Measurements from ENCODE around the gene ABCC9.
"Not testable (repeated sequence)": the region's sequence is repeated elsewhere in the genome, so short reads cannot be mapped to it uniquely, and the experiment has no call there.

Gene ABCC9

DNA sequence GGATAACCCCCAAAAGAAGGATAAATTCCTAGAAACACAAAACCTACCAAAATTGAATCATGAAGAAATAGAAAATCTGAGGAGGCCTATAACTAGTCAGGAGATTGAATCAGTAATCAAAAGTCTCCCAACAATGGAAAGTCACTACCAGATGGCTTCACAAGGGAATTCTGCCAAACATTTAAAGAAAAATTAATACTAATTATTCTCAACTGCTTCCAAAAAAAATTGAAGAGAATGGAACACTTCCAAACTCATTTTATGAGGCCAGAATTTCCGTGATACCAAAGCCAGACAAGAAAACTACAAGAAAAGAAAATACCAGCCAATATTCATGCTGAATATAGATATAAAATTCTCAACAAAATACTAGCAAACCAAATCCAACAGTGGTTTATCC is 7.8 kb upstream of the ABCC9 start:
- H3K4me3 Mint-ChIP-seq = no peak overlapping the region
- H3K9me3 Mint-ChIP-seq (ENCODE audit: low read depth) = peaks cover 37% of the 10 kb centered on the region
- H3K4me1 Mint-ChIP-seq (ENCODE audit: low read depth) = no peaks in the 10 kb centered on the region
- H3K27me3 Mint-ChIP-seq = peaks cover 11% of the 10 kb centered on the region
- H3K36me3 Mint-ChIP-seq = peaks cover 4% of the 10 kb centered on the region
- H3K27ac Mint-ChIP-seq = no peak overlapping the region

DNA sequence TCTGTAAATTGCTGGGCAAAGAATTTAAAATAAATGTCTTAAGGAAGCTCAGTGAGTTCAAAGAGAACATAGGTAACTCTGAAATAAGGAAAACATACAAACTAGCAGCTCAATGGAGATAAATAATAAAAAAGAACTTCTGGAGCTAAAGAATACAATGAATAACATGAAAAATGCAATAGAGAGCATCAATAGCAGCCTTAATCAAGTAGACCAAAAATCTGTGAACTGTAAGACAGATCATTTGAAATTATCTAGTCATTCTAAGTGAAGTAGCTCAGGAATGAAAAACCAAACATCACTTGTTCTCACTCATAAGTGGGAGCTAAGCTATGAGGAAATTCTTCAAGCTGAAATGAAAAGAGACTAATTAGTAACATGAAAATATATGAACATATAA is 5.8 kb upstream of the ABCC9 start:
- Mint-ChIP-seq H3K4me1 (ENCODE audit: low read depth) (no peaks in the 10 kb centered on the region), H3K36me3 (peaks cover 4% of the 10 kb centered on the region), H3K9me3 (ENCODE audit: low read depth) (peaks cover 37% of the 10 kb centered on the region), H3K4me3 (no peak overlapping the region), H3K27ac (no peak overlapping the region), H3K27me3 (peaks cover 16% of the 10 kb centered on the region)

DNA sequence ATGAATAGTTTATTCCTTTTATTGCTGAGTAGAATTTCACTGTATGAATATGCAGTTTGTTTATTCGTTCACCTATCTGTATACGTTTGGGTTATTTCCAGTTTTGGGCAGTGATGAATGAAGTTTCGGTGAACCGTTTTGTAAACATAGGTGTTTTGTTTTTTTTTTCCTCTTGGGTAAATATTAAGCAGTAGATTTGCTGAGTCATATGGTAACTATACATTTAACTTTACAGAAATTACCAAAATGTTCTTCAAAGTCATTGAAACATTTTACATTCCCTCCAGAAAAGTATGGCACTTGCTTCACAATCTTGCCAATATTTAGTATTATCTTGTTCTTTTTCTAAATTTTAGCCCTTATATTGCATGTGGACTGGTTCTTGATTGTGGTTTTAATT is 3.8 kb upstream of the ABCC9 start:
- no peak overlapping the region for H3K27ac Mint-ChIP-seq
- H3K9me3 Mint-ChIP-seq (ENCODE audit: low read depth) = peaks cover 32% of the 10 kb centered on the region
- H3K4me3 Mint-ChIP-seq = no peak overlapping the region
- peaks cover 18% of the 10 kb centered on the region for H3K4me1 Mint-ChIP-seq (ENCODE audit: low read depth)
- H3K36me3 Mint-ChIP-seq = peaks cover 4% of the 10 kb centered on the region
- H3K27me3 Mint-ChIP-seq = peaks cover 28% of the 10 kb centered on the region

DNA sequence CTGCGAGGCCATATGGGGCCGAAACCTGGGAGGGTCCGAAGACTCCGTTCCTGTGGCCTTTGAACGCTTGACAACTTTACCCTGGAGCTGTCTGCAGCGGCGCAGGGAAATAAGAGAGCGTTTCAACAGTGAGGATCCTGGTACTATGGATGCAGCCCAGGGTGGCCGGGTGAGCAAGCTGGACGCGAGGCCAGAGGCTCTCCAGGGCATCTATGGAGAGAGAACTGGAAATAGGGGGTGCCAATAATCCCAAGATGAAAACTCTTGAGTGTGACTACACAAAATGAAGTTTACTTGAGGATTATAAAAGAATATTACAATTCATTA is 1.1 kb upstream of the ABCC9 start:
- H3K27ac Mint-ChIP-seq = no peak overlapping the region
- H3K4me3 Mint-ChIP-seq = no peak overlapping the region
- H3K4me1 Mint-ChIP-seq (ENCODE audit: low read depth) = peaks cover 19% of the 10 kb centered on the region
- peaks cover 4% of the 10 kb centered on the region for H3K36me3 Mint-ChIP-seq
- peaks cover 14% of the 10 kb centered on the region for H3K9me3 Mint-ChIP-seq (ENCODE audit: low read depth)
- peaks cover 44% of the 10 kb centered on the region for H3K27me3 Mint-ChIP-seq

DNA sequence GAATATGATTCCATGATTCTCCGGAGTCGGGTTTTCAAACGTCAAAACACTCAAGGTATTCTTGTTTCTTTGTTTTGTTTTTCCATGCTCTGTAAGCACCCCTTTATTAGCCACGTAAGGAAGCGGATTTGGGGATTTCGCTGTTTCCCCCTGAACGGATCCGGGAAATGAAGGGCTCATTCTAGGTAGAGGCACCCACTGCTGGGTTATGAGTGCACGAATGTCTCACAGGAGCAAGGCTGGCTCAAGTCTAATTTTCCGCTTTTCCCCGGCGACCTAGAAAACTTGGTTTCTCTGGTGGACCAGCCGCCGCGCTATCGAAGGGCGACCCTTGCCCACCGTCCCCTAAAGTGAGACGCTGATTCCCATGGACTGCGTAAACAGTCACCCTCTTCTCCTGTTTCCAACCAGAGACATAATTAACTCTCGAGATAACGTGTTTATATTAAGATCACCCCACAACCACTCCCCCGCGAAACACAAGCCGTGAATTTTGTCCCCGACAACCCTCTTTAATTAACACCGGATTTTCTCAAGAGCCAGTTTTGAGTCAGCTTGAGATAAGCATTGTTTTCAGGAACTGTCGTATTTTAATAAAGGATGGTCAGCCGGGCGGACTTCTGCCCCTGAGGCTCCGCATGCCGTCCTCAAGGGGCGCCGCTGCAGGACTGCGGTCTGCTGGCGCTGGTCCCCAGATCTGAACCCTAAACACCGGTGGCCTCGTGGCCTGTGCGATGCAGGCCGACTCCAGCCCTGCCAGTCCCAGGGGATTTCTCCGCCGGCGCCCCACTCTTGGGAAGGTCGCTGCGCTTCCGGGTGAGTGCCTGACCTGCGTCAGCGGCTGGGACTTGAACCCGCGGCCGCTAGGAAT is 515 bp upstream of the ABCC9 start:
- Mint-ChIP-seq H3K36me3 (peaks cover 4% of the 10 kb centered on the region), H3K27me3 (peaks cover 48% of the 10 kb centered on the region), H3K4me3 (peak overlapping the region; percentile 70), H3K9me3 (ENCODE audit: low read depth) (peaks cover 9% of the 10 kb centered on the region), H3K4me1 (ENCODE audit: low read depth) (peaks cover 19% of the 10 kb centered on the region), H3K27ac (no peak overlapping the region)

DNA sequence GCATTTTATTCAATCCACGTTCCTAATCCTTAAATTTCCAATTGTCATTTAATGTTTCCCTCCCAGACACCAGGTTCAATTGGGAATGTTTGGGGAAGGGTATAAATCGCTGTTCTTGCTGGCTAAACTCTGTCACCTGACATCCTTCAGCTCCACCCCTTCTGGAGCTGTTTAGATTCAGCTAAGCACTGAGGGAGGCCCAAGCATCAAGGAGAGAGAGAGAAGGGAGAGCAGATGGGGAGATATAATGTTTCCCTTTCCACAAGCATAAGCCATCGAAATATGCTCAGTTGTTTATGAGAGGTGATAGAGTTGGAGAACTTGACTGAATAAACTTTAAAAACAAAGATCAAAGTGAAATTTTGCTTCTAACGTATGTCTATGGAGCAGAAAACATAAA is 1.8 kb downstream of the ABCC9 start:
- Mint-ChIP-seq H3K36me3 (no peaks in the 10 kb centered on the region), H3K4me1 (ENCODE audit: low read depth) (peaks cover 19% of the 10 kb centered on the region), H3K27me3 (peaks cover 47% of the 10 kb centered on the region), H3K27ac (no peak overlapping the region), H3K4me3 (no peak overlapping the region), H3K9me3 (ENCODE audit: low read depth) (no peaks in the 10 kb centered on the region)

DNA sequence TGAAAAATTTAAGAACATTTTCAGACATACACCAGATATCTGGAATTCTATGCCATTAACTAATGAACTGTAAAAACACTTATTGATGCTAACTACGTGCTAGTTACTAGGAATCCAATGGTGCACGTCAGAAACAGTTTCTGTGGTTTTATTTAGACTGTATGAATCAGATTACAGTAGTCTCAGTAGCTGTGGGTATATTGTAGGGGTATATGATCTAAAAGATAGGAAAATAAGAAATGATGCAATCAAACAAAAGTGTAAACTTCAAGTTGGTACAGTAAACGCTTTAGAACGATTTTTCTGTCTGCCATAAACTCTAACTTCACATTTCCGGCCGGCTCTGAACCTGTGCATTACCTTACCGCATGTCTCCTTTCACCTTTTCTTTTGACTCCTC is 2.3 kb downstream of the ABCC9 start:
- Mint-ChIP-seq H3K27me3 (peaks cover 49% of the 10 kb centered on the region), H3K36me3 (no peaks in the 10 kb centered on the region), H3K4me3 (no peak overlapping the region), H3K4me1 (ENCODE audit: low read depth) (peaks cover 19% of the 10 kb centered on the region), H3K9me3 (ENCODE audit: low read depth) (no peaks in the 10 kb centered on the region), H3K27ac (no peak overlapping the region)

DNA sequence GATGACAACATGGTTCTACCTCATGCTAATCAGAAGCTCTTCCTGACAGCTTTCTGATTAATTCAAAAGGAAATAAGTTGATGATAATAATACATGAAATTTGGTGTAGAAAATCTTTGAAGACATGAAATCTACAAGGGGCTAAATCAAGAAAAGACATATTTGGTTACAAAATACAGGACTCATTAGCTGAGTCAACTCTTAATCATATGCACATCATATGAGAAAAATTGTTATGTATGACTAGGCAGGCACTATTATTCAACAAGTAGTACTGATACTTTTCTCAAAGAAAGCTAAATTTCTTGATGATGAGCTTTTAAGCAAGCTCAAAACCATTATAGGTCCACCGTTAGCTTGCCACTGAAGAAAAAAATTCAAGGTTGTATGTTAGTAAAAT is 7.1 kb downstream of the ABCC9 start:
- peaks cover 8% of the 10 kb centered on the region for H3K9me3 Mint-ChIP-seq (ENCODE audit: low read depth)
- no peaks in the 10 kb centered on the region for H3K36me3 Mint-ChIP-seq
- H3K27me3 Mint-ChIP-seq = peaks cover 27% of the 10 kb centered on the region
- no peak overlapping the region for H3K4me3 Mint-ChIP-seq
- H3K27ac Mint-ChIP-seq = no peak overlapping the region
- no peaks in the 10 kb centered on the region for H3K4me1 Mint-ChIP-seq (ENCODE audit: low read depth)

DNA sequence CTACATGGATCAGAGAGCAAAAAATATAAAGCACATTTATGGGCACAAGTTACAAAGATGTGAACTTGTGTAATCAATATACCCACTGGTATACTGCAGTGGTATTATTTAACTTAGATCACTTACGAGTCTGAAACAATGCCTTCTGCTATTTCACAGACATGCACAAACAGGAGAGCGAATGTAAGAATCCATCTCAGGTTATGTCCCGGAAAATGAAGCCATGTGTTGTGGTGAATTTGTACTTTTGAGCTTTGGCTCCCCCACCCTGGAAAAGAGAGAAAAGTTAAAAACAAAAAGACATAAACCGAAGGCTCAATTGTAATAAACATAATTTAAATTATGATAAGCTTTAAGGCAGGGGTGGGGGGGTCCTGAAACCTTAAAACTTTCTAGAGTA is 7.6 kb downstream of the ABCC9 start:
- no peaks in the 10 kb centered on the region for H3K36me3 Mint-ChIP-seq
- H3K27me3 Mint-ChIP-seq = peaks cover 22% of the 10 kb centered on the region
- H3K4me1 Mint-ChIP-seq (ENCODE audit: low read depth) = no peaks in the 10 kb centered on the region
- H3K4me3 Mint-ChIP-seq = no peak overlapping the region
- peaks cover 8% of the 10 kb centered on the region for H3K9me3 Mint-ChIP-seq (ENCODE audit: low read depth)
- no peak overlapping the region for H3K27ac Mint-ChIP-seq

DNA sequence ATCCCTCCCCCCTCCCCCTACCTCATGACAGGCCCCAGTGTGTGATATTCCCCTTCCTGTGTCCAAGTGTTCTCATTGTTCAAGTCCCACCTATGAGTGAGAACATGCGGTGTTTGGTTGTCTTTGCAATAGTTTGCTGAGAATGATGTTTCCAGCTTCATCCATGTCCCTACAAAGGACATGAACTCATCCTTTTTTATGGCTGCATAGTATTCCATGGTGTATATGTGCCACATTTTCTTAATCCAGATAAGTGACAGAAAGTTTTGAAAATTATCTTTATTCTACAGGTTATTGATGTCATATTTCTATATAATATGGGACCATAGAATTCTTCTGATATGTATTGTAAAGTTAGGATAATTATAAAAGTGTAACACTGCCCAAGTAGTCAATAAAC is 11.3 kb downstream of the ABCC9 start:
- not testable (repeated sequence) for H3K4me3 Mint-ChIP-seq, H3K36me3 Mint-ChIP-seq
- H3K27me3 Mint-ChIP-seq = peaks cover 11% of the 10 kb centered on the region

DNA sequence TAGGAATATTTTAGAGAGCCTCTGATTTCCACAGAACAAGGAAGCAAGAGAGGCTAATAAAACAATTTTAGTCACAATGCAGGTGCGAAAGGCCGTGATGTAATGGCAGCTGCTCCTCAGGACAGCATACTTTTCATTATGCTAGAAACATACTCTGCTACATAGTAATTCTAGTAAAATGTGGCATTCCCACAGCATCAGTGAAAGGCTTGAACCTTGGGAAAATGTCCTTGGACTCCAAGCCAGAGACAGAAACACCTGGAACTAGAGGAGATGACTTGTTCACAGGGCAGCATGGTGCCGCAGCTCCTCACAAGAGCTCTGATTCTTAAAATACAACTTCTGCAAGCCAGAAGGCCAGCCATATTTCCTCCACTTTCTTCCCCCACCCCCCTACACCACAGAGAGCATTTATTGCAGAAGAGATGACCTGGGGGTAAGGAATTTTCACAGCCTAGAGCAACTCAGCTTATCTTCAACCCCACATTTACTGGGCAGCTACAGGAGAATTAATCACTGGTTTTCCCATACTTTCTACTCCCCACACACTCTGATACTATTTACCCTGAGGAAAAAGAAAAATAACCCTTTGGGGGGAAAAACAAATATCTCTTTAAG is 15.8 kb downstream of the ABCC9 start:
- peaks cover 6% of the 10 kb centered on the region for H3K9me3 Mint-ChIP-seq (ENCODE audit: low read depth)
- H3K27me3 Mint-ChIP-seq = peaks cover 11% of the 10 kb centered on the region
- H3K4me1 Mint-ChIP-seq (ENCODE audit: low read depth) = no peaks in the 10 kb centered on the region
- no peaks in the 10 kb centered on the region for H3K36me3 Mint-ChIP-seq
- H3K27ac Mint-ChIP-seq = no peak overlapping the region
- no peak overlapping the region for H3K4me3 Mint-ChIP-seq

More for the DNA sequence above, 11.3 kb downstream of the ABCC9 start:
- H3K27ac Mint-ChIP-seq; H3K4me1 Mint-ChIP-seq (ENCODE audit: low read depth); H3K9me3 Mint-ChIP-seq (ENCODE audit: low read depth): not testable (repeated sequence)

DNA sequence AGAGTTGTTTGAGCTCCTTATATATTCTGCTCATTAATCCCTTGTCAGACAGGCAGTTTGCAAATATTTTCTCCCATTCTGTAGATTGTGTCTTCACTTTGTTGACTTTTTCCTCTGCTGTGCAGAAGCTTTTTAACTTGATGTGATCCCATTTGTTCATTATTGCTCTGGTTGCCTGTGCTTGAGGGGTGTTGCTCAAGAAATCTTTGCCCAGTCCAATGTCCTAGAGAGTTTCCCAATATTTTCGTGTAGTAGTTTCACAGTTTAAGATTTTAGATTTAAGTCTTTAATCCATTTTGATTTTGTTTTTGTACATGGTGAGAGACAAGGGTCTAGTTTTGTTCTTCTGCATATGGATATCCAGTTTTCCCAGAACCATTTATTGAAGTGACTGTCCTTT is 19.8 kb downstream of the ABCC9 start:
- Mint-ChIP-seq H3K4me3 (no peak overlapping the region), H3K36me3 (no peaks in the 10 kb centered on the region), H3K9me3 (ENCODE audit: low read depth) (no peaks in the 10 kb centered on the region), H3K27me3 (peaks cover 10% of the 10 kb centered on the region), H3K27ac (no peak overlapping the region), H3K4me1 (ENCODE audit: low read depth) (no peaks in the 10 kb centered on the region)

DNA sequence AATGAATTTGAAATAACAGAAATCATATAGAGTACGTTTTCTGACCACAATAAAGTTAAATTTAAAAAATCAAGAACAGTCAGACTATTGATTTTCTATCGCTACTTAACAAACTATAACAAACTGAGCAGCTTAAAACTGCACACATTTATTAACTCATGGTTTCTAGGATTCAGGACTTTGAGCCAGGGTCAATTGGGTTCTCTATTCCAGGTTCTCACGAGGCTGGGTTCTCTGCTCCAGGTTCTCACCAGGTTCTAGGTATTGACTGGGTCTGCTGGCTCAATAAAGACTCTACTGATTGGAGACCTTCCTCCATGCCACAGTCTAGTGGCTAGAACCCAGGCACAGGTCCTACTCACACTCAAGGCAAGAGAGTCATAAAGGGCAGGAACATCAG is 22.8 kb downstream of the ABCC9 start:
- Mint-ChIP-seq H3K36me3 (no peaks in the 10 kb centered on the region), H3K27ac (no peak overlapping the region), H3K4me1 (ENCODE audit: low read depth) (no peaks in the 10 kb centered on the region), H3K4me3 (no peak overlapping the region), H3K9me3 (ENCODE audit: low read depth) (no peaks in the 10 kb centered on the region), H3K27me3 (peaks cover 9% of the 10 kb centered on the region)

DNA sequence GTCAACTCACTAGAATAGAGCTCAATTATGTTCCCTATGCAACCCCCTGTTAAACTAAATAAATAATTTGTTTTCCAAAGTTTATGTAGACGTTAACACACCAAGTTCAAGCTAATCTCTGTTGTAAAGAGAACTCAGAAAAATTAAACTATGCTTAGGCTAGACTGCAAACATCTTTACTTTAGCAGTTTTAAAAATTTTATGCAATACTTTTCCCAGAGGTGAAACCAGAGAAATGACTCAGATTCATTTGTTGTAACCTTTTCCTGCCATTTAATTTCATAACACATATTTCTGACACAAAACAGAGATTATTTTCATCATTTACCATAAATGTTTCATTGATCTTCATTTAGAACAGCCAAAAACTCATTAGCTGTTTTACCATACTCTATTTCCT is 27.4 kb downstream of the ABCC9 start:
- Mint-ChIP-seq H3K9me3 (ENCODE audit: low read depth) (peaks cover under 1% of the 10 kb centered on the region), H3K36me3 (no peaks in the 10 kb centered on the region), H3K27me3 (peaks cover 8% of the 10 kb centered on the region), H3K4me3 (no peak overlapping the region), H3K4me1 (ENCODE audit: low read depth) (no peaks in the 10 kb centered on the region), H3K27ac (no peak overlapping the region)

DNA sequence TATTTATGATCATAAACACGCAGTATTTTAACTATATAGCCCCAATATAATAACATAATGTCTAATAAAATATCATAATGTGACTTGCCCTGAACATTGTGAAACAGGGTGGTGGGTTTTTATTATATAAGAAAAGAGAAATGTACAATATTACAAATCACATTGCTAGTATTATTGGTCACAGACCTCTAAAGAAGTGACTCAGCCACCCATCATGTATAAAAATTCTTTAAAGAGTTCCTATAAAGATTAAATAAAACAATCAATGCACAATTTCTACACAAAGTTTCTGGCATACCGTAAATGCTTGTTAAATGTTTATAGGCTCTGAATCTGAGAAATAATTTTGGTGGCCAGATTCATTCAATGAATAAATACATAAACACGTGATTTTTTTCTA is 28.9 kb downstream of the ABCC9 start:
- H3K27ac Mint-ChIP-seq = no peak overlapping the region
- no peaks in the 10 kb centered on the region for H3K36me3 Mint-ChIP-seq
- H3K4me1 Mint-ChIP-seq (ENCODE audit: low read depth) = no peaks in the 10 kb centered on the region
- peaks cover 3% of the 10 kb centered on the region for H3K9me3 Mint-ChIP-seq (ENCODE audit: low read depth)
- H3K4me3 Mint-ChIP-seq = no peak overlapping the region
- peaks cover 4% of the 10 kb centered on the region for H3K27me3 Mint-ChIP-seq

DNA sequence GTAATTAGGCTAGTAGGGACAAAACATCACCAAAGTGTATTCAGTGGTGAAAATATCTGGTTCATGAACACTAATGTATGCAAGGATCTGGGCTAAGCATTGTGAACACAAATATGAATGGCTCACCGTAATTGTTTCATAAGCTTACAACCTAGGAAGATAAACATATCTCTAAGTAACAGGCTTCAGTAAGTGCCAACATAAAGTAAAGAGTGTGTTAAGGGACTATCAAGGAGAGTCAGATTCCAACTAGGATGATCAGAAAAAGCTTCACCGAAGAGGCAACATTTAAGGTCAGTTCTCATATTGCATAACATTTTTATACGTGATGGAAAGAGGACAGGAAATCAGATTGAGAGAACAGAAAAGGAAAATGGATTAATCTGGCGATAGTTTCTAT is 29.4 kb downstream of the ABCC9 start:
- peaks cover 3% of the 10 kb centered on the region for H3K27me3 Mint-ChIP-seq
- H3K4me1 Mint-ChIP-seq (ENCODE audit: low read depth) = no peaks in the 10 kb centered on the region
- no peak overlapping the region for H3K27ac Mint-ChIP-seq
- peaks cover 3% of the 10 kb centered on the region for H3K9me3 Mint-ChIP-seq (ENCODE audit: low read depth)
- no peaks in the 10 kb centered on the region for H3K36me3 Mint-ChIP-seq
- no peak overlapping the region for H3K4me3 Mint-ChIP-seq
